Endothelial cell of hepatic sinusoid (primary cell): ENCODE data around the gene NUAK2.
"Not testable (repeated sequence)": the region's sequence is repeated elsewhere in the genome, so short reads cannot be mapped to it uniquely, and the experiment has no call there.

Experiments used
- in situ Hi-C: cut with HindIII; loops from 2 replicates; pipeline ENCODE4 v1.10.0; 2017; ENCODE audit warnings: low sequenced_read_pairs

Gene NUAK2

GRCh38 chr1:205321162-205321958, at the start of gene NUAK2:
Gene NUAK2, minus strand, starts transcription at chr1:205321745. Its CDS starts 117 bp downstream, at chr1:205321628.
- in situ Hi-C loops: no loop called here

DNA sequence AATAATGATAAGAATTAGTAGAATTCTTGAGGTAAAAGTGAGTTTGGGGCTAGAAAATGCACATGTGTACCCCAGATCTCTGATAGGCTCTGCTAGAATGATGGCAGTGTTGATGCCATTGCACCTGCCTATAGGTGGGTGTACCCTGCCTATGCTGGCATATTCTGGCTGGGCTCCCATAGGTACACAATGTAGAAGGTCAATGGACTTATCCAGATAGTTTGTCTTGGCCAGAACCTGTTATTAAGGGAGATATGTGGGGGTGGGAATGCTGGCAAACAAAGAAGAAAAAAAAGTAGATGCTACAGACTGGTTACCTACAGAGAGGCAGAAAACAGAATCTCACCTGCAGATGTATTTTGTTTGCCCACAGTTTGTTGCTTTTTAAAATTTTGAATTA, 49.2 kb upstream of the NUAK2 start:
- in situ Hi-C loops: loop anchor here (5.0 kb wide), 2 partner anchors 57 to 107 kb away; no protein-coding TSS in a partner anchor

GRCh38 chr1:205369701-205370123, 48.2 kb upstream of the NUAK2 start:
- in situ Hi-C loops: loop anchor here (5.0 kb wide), 2 partner anchors 58 to 108 kb away; no protein-coding TSS in a partner anchor

DNA sequence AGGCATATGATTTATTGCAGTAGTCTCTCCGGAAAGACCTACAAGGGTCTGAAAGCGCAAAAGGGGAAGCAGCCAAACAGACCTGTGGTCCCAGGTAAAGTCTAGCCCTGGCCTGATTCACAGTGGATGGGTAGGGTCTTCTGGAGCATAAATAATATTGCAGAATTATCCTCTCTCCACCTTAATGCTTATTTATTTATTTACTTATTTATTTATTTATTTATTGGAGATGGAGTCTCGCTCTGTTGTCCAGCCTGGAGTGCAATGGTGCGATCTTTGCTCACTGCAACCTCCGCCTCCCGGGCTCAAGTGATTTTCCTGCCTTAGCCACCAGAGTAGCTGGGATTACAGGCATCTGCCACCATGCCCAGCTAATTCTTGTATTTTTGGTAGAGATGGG, 46.9 kb upstream of the NUAK2 start:
- in situ Hi-C loops: no loop called here

DNA sequence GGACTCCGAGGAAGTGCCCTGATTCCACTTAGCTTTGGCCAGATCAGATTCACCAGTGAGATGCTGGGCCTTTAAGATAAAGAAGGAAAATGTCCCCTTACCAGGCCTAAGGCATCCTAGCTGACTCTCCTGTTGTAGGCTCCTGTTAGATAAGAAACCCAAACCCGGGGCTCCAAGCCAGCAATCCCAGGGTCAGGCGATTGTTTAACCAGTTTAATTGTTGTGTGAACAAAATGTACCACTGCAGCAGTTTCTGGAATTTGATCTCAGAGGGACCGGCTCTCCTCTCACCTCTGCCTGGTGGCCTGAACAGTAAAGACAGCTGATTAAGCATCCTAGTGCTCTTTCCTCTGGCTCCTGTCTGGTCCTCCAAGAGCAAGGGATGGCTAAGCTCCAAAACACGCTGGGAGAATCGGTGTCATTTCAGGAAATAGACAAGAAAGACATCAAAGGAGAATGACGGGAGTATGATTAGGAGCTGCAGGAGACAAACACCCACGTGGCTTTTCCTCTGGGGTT, 44.5 kb upstream of the NUAK2 start:
- in situ Hi-C loops: no loop called here

DNA sequence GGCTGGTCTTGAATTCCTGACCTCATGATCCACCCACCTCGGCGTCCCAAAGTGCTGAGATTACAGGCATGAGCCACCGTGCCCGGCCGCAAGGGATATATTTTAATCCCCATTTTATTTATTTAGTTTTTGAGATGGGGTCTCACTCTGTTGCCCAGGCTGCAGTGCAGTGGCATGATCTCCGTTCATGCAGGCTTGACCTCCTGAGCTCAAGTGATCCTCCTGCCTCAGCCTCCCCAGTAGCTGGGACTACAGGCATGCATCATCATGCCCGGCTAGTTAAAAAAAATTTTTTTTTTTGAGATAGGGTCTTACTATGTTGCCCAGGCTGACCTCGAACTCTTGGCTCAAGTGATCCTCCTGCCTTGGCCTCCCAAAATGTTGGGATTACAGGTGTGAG, 43.5 kb upstream of the NUAK2 start:
- in situ Hi-C loops: not testable (repeated sequence)

DNA sequence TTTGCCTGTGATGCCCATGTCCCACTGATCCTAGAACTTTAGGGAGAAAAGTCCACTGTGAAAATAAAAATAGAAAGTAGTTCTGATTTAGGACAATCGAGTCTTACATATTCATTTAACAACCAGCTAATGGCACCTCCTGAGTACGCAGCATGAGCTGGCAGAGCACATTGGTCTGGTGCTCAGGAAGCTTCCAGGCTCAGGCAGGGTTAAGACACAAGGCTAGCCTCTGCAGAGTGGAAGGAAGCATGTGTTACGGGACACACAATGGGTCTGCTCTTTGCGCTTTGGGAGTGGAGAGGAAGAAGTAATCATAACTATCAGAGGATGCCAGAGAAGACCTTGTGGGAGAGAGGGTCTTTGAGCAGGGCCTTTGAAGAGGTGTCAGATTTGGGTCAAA, 39.3 kb upstream of the NUAK2 start:
- in situ Hi-C loops: no loop called here

DNA sequence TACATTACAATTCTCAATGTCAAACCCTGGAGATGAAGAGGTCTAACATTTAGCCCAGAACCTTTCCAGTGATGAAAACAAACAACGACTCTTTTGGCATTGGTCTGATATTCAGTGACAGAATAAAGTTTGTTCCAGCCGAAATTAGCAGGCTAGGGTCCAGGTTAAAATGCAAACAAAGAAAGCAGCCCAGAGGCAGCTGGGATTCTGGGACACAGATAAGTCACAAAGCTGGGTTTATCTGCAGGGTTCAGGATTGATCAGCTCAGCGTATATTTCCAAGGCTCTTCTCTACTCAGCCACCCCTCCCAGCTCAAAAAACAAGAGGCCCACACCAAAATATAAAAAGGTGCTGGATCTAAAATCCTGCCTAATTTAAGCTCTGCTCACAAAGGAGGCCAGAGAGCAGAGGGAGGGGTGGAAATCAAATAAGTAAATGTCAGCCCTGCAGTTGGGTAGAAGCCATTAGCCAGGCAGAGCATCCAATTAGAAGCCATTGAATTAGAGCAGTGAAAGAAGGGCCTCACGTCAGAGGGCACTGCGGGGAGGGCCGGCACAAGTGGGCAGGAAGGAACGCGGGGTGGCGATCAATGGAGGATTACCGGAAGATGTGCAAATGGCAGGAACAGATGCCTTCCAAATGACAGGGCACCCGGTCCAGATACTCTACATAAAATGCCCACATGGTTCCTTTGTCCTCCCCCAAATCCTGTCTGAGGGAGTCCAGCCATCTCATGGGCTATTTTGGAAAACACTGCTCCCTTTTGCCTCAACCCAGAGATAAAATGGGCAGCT, 38.4 kb upstream of the NUAK2 start:
- in situ Hi-C loops: no loop called here

- in situ Hi-C loops: no loop called here
Observed at GRCh38 chr1:205358579-205358978, 37.0 kb upstream of the NUAK2 start.

DNA sequence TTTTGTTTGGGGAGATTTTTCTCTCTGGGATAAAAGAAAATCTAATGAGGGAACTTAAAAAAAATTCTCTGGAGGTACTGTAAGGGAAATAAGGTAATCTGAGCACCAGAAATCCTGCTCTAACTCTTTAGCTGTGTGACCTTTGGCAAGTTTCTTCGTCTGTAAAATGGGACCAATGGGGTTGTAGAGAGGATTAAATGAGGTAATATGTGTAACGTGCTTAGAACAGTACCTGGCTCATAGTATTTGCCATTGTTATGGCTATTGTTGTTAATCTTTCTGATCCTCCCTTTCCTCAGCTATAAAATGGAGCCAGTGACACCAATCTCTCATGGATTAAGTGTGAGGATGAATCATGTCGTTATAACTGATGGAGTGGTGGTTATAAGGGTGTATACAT, 36.0 kb upstream of the NUAK2 start:
- in situ Hi-C loops: no loop called here

- in situ Hi-C loops: no loop called here
Observed at GRCh38 chr1:205356440-205357139, 35.0 kb upstream of the NUAK2 start, which contains the start of gene KLHDC8A. Gene KLHDC8A, minus strand, starts transcription at chr1:205356922. Its CDS starts 13,318 bp downstream, at chr1:205343604.

DNA sequence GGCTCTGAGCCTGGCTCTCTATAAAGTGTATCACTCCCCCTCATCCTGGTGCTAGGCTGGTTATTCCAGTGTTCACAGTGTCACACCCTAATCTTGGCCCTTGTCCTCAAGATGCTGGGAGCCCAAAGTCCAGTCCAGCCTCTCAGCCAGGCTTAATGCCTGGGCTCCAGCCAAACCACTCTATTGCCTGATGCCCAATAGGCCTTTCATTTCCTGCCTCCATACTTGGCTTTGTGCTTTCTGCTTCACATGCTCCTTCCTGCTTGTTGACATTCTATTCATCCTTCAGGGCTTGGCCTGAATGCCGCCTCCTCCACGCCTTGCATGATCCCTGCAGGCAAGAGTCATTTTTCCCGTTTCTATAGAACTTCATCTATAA, 33.5 kb upstream of the NUAK2 start:
- in situ Hi-C loops: no loop called here

- in situ Hi-C loops: no loop called here
Observed at GRCh38 chr1:205354259-205355074, 32.9 kb upstream of the NUAK2 start.

DNA sequence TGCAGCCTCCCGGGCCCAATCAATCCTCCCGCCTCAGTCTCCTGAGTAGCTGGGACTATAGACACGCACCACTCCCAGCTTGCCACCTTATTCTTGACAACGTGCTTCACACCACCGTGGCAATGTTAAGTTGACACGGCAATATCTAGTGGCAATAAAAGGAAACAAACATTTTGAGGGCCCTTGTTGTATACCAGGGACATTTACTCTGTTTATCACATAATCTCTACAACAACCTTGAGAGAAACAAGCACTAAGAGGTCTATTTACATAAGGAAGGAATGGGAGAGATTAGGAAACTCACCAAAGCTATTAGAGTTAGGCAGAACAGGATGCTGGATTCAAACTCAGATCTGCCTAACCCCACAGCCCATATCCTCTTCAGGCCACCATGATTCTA, 32.1 kb upstream of the NUAK2 start:
- in situ Hi-C loops: no loop called here

- in situ Hi-C loops: no loop called here
Observed at GRCh38 chr1:205353191-205353590, 31.6 kb upstream of the NUAK2 start.

DNA sequence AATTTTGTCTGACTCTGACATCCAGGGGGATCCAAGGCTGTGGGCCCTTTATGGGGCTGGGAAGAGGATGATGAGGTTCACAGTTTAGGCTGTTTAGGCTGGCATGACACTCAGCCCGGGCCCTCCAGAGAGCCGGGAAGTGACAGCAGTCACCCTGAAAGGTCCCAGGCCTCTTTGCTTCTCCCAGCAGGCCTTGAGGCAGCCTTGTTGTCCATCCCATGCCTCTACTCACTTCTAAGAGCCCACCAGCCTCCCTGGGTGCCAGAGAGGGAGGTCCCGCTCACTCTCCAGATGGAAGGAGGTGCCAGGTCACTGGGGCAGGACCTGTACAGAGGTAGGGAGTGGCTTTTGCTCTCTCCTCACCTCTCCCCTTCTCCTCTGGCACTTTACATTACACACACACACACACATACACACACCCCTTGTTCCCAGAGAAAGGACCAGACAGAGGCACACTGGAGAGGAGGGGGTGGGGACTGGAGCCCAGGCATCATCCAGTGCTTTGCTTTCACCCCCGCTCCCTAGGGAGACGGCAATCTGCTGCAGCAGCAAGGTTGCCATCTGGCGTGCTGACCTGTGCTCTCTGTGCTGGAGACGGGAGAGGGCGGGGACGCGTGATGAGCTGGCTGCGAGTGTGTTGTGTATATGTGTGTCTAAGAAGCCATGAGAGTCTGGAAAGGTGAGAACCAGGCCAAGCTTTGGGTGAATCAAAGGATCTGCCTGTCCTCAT, 30.6 kb upstream of the NUAK2 start:
- in situ Hi-C loops: no loop called here

DNA sequence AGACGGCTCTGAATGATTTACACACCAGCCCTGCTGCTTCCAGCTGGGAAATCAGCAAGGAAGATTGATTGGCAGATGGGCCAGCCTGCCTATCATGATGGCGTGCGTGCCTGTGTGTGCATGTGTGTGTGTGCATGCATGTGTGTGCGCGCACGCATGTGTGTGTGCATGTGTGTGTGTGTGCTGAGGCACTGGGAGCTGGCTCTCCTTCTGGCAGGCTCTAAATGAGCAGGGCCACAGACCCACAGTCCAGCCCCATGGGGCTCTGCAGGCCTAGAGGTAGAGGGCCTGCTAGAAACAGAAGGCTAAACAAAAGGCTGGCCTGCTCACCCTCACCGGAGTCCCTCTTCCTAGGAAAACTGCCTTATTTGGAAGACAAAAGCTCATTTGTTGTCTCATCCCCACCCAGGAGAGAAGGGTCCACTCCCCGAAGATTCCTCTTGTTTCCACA, 29.2 kb upstream of the NUAK2 start:
- in situ Hi-C loops: no loop called here

- in situ Hi-C loops: no loop called here
Observed at GRCh38 chr1:205350124-205350523, 28.6 kb upstream of the NUAK2 start.
